ENCODE data around the gene RNF166.

Gene RNF166

DNA sequence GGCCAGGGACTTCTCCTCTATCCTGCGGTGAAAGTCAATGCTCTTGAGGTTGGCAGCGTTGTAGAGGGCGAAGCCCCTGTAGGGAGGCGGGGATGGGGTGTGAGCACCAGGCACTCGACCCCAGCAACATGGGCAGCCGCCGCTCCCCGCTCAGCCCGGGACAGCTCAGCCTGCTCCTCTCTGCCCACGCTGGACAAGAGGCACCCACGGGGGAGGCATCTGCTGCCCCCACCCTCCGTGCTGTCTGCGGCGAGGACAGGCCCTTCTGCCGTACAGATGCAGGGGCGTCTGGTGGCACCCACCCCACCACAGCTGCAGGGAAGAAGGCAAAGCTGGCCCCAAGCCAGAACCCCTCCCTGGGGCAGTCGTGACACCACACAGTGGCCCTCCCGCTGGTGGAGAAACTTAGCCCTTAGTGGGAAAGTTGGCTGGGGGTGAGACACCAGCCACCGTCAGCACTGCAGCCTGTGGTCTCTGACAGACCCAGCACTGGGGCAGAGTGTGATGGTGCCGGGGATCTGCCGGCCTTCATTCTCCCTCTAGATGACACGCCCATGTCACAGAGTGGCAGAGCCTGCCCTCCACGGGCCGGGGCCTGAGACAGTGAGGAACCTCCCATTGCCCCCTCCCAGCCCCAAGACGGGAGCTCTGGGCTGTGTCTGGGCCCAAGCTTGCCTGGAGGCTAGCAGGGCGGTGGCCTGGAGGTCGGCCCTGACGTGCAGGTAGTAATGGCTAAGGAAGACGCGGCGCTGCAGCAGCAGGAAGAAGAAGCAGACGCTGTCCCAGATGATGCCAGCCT lies 19.6 kb upstream of the RNF166 start:
- TF ChIP-seq, protein P1, sequence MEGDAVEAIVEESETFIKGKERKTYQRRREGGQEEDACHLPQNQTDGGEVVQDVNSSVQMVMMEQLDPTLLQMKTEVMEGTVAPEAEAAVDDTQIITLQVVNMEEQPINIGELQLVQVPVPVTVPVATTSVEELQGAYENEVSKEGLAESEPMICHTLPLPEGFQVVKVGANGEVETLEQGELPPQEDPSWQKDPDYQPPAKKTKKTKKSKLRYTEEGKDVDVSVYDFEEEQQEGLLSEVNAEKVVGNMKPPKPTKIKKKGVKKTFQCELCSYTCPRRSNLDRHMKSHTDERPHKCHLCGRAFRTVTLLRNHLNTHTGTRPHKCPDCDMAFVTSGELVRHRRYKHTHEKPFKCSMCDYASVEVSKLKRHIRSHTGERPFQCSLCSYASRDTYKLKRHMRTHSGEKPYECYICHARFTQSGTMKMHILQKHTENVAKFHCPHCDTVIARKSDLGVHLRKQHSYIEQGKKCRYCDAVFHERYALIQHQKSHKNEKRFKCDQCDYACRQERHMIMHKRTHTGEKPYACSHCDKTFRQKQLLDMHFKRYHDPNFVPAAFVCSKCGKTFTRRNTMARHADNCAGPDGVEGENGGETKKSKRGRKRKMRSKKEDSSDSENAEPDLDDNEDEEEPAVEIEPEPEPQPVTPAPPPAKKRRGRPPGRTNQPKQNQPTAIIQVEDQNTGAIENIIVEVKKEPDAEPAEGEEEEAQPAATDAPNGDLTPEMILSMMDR (IDR thresholded peaks at IDR 0.05; ENCODE audit: low read depth, low read length, missing control alignments), result no peak
- H3K4me3 ChIP-seq (ENCODE audit: low read depth, low read length), result no peak overlapping the region
- DNase-seq (ENCODE audit: low read depth), result no peak
- in situ Hi-C loops (cut with HindIII; ENCODE audit: low sequenced_read_pairs), result no loop called here

- in situ Hi-C loops (cut with HindIII; ENCODE audit: low sequenced_read_pairs), result no loop called here
- DNase-seq (ENCODE audit: low read depth), result no peak
- H3K4me3 ChIP-seq (ENCODE audit: low read depth, low read length), result no peak overlapping the region
- TF ChIP-seq, protein P1 (IDR thresholded peaks at IDR 0.05; ENCODE audit: low read depth, low read length, missing control alignments), result no peak
These were observed 18.8 kb upstream of the RNF166 start for GRCh38 chr16:88724855-88725555.

DNA sequence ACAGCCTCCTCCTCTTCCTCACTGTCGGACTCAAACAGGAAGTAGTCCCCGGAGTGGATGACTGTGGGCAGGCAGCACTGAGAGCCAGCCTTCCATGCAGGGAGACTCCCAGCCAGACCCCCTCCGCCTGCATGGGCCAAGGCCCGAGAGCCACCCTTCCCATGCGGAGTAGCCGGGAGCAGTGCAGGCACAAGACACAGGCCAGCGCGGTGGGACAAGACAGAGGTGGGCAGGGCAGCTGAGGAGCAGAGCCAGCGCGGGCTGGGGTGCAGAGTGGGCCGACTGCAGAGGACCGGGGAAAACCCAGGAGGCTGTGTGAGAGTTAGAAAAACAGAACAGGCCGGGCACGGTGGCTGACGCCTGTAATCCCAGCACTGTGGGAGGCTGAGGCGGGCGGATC lies 17.7 kb upstream of the RNF166 start:
- TF ChIP-seq, protein P1 (IDR thresholded peaks at IDR 0.05; ENCODE audit: low read depth, low read length, missing control alignments), result no peak
- in situ Hi-C loops (cut with HindIII; ENCODE audit: low sequenced_read_pairs), result no loop called here
- H3K4me3 ChIP-seq (ENCODE audit: low read depth, low read length), result no peak overlapping the region
- DNase-seq (ENCODE audit: low read depth), result no peak

DNA sequence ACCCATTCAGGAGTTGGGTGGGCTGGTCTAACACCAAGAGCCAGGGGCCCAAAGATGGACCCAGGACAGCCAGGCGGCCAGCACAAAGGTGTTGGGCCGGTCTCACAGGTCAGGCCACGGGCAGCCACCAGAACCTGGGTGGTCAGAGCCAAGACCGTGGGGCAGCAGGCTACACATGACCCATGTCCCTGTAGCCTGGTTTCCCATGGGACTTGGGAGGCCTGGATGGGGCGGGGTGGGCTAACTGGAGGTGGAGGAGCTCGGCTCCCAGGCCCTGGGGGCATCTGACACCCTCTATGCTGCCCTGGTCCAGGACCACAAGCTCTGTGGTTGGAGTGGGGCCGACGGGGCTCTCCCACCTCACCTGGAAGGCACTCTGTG lies 17.3 kb upstream of the RNF166 start:
- H3K4me3 ChIP-seq (ENCODE audit: low read depth, low read length), result no peak overlapping the region
- TF ChIP-seq, protein P1 (IDR thresholded peaks at IDR 0.05; ENCODE audit: low read depth, low read length, missing control alignments), result no peak
- DNase-seq (ENCODE audit: low read depth), result no peak
- in situ Hi-C loops (cut with HindIII; ENCODE audit: low sequenced_read_pairs), result no loop called here

GRCh38 chr16:88722784-88723506 lies 16.7 kb upstream of the RNF166 start:
- in situ Hi-C loops (cut with HindIII; ENCODE audit: low sequenced_read_pairs), result no loop called here
- DNase-seq (ENCODE audit: low read depth), result no peak
- TF ChIP-seq, protein P1 (IDR thresholded peaks at IDR 0.05; ENCODE audit: low read depth, low read length, missing control alignments), result no peak
- no peak overlapping the region for H3K4me3 ChIP-seq (ENCODE audit: low read depth, low read length)
